Measurements from ENCODE around the gene LIMK1. TPM values are rescaled to one million over a fixed set of nuclear protein-coding genes. Genes with fewer than 3 reads are reported as not detected.

LIMK1 gene
- total and polyA plus RNA-seq, 2 of the 4 experiments (the other 2 are of a cell fraction) = 25.8 to 48.0 TPM

GRCh38 chr7:74078461-74078860 is 5.1 kb upstream of the LIMK1 start:
- H2AK5ac ChIP-seq (ENCODE audit: low read depth, low read length) = peak overlapping the region; percentile 83
- no peak overlapping the region for H3K4me2 ChIP-seq (ENCODE audit: low read depth, low read length)
- H2AK9ac ChIP-seq (replicated peaks; ENCODE audit: low read depth, low read length, poor library complexity) = no peak overlapping the region
- H3K27me3 ChIP-seq (ENCODE audit: control insufficient read depth, insufficient read depth, low read length) = no peaks in the 10 kb centered on the region
- ATAC-seq (ENCODE audit: low read depth) (no peak), DNase-seq (no peak)
- dilution Hi-C loops (cut with HindIII; ENCODE audit: low sequenced_read_pairs, unreplicated experiment) (no loop called here), intact Hi-C loops (cut with micrococcal nuclease) (loop anchor here (2.0 to 5.0 kb wide), 2 partner anchors 46 to 99 kb away; no protein-coding TSS in a partner anchor), in situ Hi-C loops (cut with MboI; ENCODE audit: low sequenced_read_pairs) (loop anchor here (5.0 kb wide), 1 partner anchor 99 kb away; no protein-coding TSS in a partner anchor)
- no peak overlapping the region for H2AFZ ChIP-seq (replicated peaks; ENCODE audit: low read length, poor library complexity)
- peak overlapping the region; percentile 43; the same call in 2 of the 3 replicates for H2BK15ac ChIP-seq (ENCODE audit: low read depth, low read length)
- H4K20me1 ChIP-seq (ENCODE audit: insufficient read depth, low read length) = peaks cover 8% of the 10 kb centered on the region
- peak overlapping the region; percentile 27; the same call in 1 of the 2 replicates for H3K27ac ChIP-seq (ENCODE audit: insufficient read depth, low read length)
- no TSS peak for BruUV-seq (replicated peaks)
- H4K5ac ChIP-seq (ENCODE audit: low read depth, low read length) = 0 out of 2 replicates have a peak overlapping the region, but pooled peaks have one; percentile 17
- H2BK20ac ChIP-seq (ENCODE audit: low read depth, low read length) = peak overlapping the region; percentile 76; the same call in 1 of the 2 replicates
- no peak overlapping the region for H3K56ac ChIP-seq (ENCODE audit: extremely low read depth, insufficient read depth, low read length)
- peaks cover 4 to 5% of the 10 kb centered on the region in 2 experiments; a peak in 3 of 4 replicates for H3K79me1 ChIP-seq (ENCODE audit: low read depth in 1 of 2, low read length in 2 of 2)
- H3K23ac ChIP-seq (ENCODE audit: low read depth, low read length) = no peak overlapping the region
- no peak overlapping the region for H4K91ac ChIP-seq (ENCODE audit: insufficient read depth, low read depth, low read length)
- H4K8ac ChIP-seq (ENCODE audit: low read depth in 2 of 2, low read length in 2 of 2) = no peak overlapping the region; a peak in 1 of 4 replicates
- ChIA-PET CTCF (interaction anchor here (0.6 kb wide), 2 partner anchors 22 to 125 kb away, joined by 3 to 4 read pairs; no protein-coding TSS in a partner anchor), POLR2A (ENCODE audit: unreplicated experiment) (interaction anchor here (0.7 kb wide), 1 partner anchor 138 kb away, joined by 5 read pairs; no protein-coding TSS in a partner anchor)
- peak overlapping the region; percentile 57; the same call in 1 of the 2 replicates for H3K4ac ChIP-seq (ENCODE audit: low read depth, low read length)
- H3K14ac ChIP-seq (replicated peaks; ENCODE audit: low read depth, low read length) = peak overlapping the region; percentile 76; the same call in 1 of the 2 replicates
- TF ChIP-seq BHLHE40 (IDR thresholded peaks at IDR 0.05; ENCODE audit: low read depth, low read length) = no peak
- TF ChIP-seq MAFK (IDR thresholded peaks at IDR 0.05; ENCODE audit: low read depth, low read length) = no peak
- TF ChIP-seq NFE2L2 (IDR thresholded peaks at IDR 0.05; ENCODE audit: low read depth, low read length) = no peak
- TF ChIP-seq POLR2A (IDR thresholded peaks at IDR 0.05; ENCODE audit: low read depth, low read length) = no peak
- no peak for TF ChIP-seq RCOR1 (IDR thresholded peaks at IDR 0.05; ENCODE audit: insufficient replicate concordance, low read length)
- TF ChIP-seq CEBPB (IDR thresholded peaks at IDR 0.05; ENCODE audit: low read depth, low read length) = no peak
- TF ChIP-seq SMC3 (IDR thresholded peaks at IDR 0.05; ENCODE audit: low read depth, low read length) = no peak
- TF ChIP-seq MXI1 (IDR thresholded peaks at IDR 0.05; ENCODE audit: borderline replicate concordance, low read depth, low read length) = no peak
- no peak for TF ChIP-seq RFX5 (IDR thresholded peaks at IDR 0.05; ENCODE audit: low read depth, low read length)
- no peak for TF ChIP-seq CTCF (conservative IDR thresholded peaks at IDR 0.05; ENCODE audit: low read depth, low read length)
- no peak for TF ChIP-seq CHD1 (IDR thresholded peaks at IDR 0.05; ENCODE audit: low read depth, low read length)
- no peak for TF ChIP-seq MAZ (IDR thresholded peaks at IDR 0.05; ENCODE audit: borderline replicate concordance, low read depth, low read length)
- no peak for TF ChIP-seq ELK1 (IDR thresholded peaks at IDR 0.05; ENCODE audit: borderline replicate concordance, low read depth, low read length)
- no peak for TF ChIP-seq USF2 (IDR thresholded peaks at IDR 0.05; ENCODE audit: low read depth, low read length)
- no peak for TF ChIP-seq RAD21 (IDR thresholded peaks at IDR 0.05; ENCODE audit: low read length)
- no peak for TF ChIP-seq FOS (IDR thresholded peaks at IDR 0.05; ENCODE audit: low read depth, low read length)
- H3K9me3 ChIP-seq (ENCODE audit: control insufficient read depth, insufficient read depth, low read length) = no peaks in the 10 kb centered on the region
- H3K9ac ChIP-seq (ENCODE audit: low read depth, low read length) = no peak overlapping the region
- peak overlapping the region; percentile 57 for H2BK120ac ChIP-seq (ENCODE audit: low read depth, low read length)
- WGBS, 2 experiments (ENCODE audit: extremely low coverage in 2 of 2, insufficient read length in 1 of 2) = 100% methylated on average over 1 of the region's 2 CpGs; no CpG with 5 or more reads in 1 of the 2 experiments
- H3K4me3 ChIP-seq (ENCODE audit: insufficient read depth, low read depth, low read length) = no peak overlapping the region
- no peaks in the 10 kb centered on the region for H3K36me3 ChIP-seq (ENCODE audit: control insufficient read depth, insufficient read depth, low read length)
- H2BK5ac ChIP-seq (ENCODE audit: low read depth, low read length, poor library complexity, severe bottlenecking) = peak overlapping the region; percentile 10
- H3K4me1 ChIP-seq (ENCODE audit: control insufficient read depth, insufficient read depth, low read length) = peaks cover 13% of the 10 kb centered on the region
- H3K9me1 ChIP-seq (ENCODE audit: insufficient read depth, low read length) = peaks cover 10% of the 10 kb centered on the region
- peak overlapping the region; percentile 84 for H3K18ac ChIP-seq (ENCODE audit: low read depth, low read length)

All from IMR-90 (cell line).